ENCODE results near the gene SRGAP1. TPM values are rescaled to one million over a fixed set of nuclear protein-coding genes. Genes with fewer than 3 reads are reported as not detected.

SRGAP1 gene
- total and polyA plus RNA-seq, 2 of the 4 experiments (the other 2 are of a cell fraction), result 10.0 to 10.2 TPM

DNA sequence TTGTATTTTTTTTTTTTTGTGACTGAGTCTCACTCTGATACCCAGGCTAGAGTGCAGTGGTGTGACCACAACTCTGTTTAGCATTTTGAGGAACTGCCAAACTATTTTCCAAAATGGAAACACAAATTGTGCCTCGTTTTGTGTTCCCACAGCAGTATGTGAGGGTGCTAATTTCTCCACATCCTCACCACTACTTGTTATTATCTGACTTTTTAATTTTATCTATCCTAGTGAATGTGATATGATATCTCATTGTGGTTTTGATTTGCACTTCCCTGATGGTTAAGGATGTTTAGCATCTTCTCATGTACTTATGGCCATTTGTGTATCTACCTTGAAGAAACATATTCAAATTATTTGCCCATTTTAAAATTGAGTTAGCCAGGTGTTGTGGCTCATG is 62.4 kb downstream of the SRGAP1 start:
- Histone ChIP-seq H3K4me2 (ENCODE audit: low read depth, low read length) (no peak overlapping the region), H3K18ac (ENCODE audit: low read depth, low read length) (no peak overlapping the region), H4K8ac (ENCODE audit: low read depth in 2 of 2, low read length in 2 of 2) (no peak overlapping the region), H2BK120ac (ENCODE audit: low read depth, low read length) (no peak overlapping the region), H3K79me1 (ENCODE audit: low read depth in 1 of 2, low read length in 2 of 2) (peaks cover 8 to 62% of the 10 kb centered on the region in 2 experiments), H3K27me3 (ENCODE audit: control insufficient read depth, insufficient read depth, low read length) (no peaks in the 10 kb centered on the region), H3K9ac (ENCODE audit: low read depth, low read length) (no peak overlapping the region), H2AK5ac (ENCODE audit: low read depth, low read length) (no peak overlapping the region), H3K9me1 (ENCODE audit: insufficient read depth, low read length) (peaks cover 3% of the 10 kb centered on the region; the same call in 1 of the 2 replicates), H3K23ac (ENCODE audit: low read depth, low read length) (no peak overlapping the region), H2AK9ac (replicated peaks; ENCODE audit: low read depth, low read length, poor library complexity) (no peak overlapping the region), H2BK5ac (ENCODE audit: low read depth, low read length, poor library complexity, severe bottlenecking) (no peak overlapping the region), H3K9me3 (ENCODE audit: control insufficient read depth, insufficient read depth, low read length) (no peaks in the 10 kb centered on the region), H3K14ac (replicated peaks; ENCODE audit: low read depth, low read length) (no peak overlapping the region), H3K27ac (ENCODE audit: insufficient read depth, low read length) (no peak overlapping the region), H2AFZ (replicated peaks; ENCODE audit: low read length, poor library complexity) (no peak overlapping the region), H4K5ac (ENCODE audit: low read depth, low read length) (no peak overlapping the region), H3K4me1 (ENCODE audit: control insufficient read depth, insufficient read depth, low read length) (peaks cover 2% of the 10 kb centered on the region; the same call in 1 of the 2 replicates), H2BK15ac (ENCODE audit: low read depth, low read length) (no peak overlapping the region), H3K36me3 (ENCODE audit: control insufficient read depth, insufficient read depth, low read length) (no peaks in the 10 kb centered on the region; the same call in 1 of the 2 replicates), H4K20me1 (ENCODE audit: insufficient read depth, low read length) (peaks cover 49% of the 10 kb centered on the region), H3K56ac (ENCODE audit: extremely low read depth, insufficient read depth, low read length) (no peak overlapping the region), H4K91ac (ENCODE audit: insufficient read depth, low read depth, low read length) (no peak overlapping the region), H2BK20ac (ENCODE audit: low read depth, low read length) (no peak overlapping the region), H3K4ac (ENCODE audit: low read depth, low read length) (no peak overlapping the region), H3K4me3 (ENCODE audit: insufficient read depth, low read depth, low read length) (no peak overlapping the region)
- dilution Hi-C loops (cut with HindIII; ENCODE audit: low sequenced_read_pairs, unreplicated experiment) (no loop called here), intact Hi-C loops (cut with micrococcal nuclease) (no loop called here), in situ Hi-C loops (cut with MboI; ENCODE audit: low sequenced_read_pairs) (no loop called here)
- no CpG with 5 or more reads among the region's 1 CpG for WGBS, 2 experiments (ENCODE audit: extremely low coverage in 2 of 2, insufficient read length in 1 of 2)
- DNase-seq (no peak), ATAC-seq (ENCODE audit: low read depth) (no peak)
- no TSS peak for BruUV-seq (replicated peaks)
- POLR2A ChIA-PET (ENCODE audit: unreplicated experiment), result no interaction called here
- TF ChIP-seq FOS (IDR thresholded peaks at IDR 0.05; ENCODE audit: low read depth, low read length) (no peak), SMC3 (IDR thresholded peaks at IDR 0.05; ENCODE audit: low read depth, low read length) (no peak), MAZ (IDR thresholded peaks at IDR 0.05; ENCODE audit: borderline replicate concordance, low read depth, low read length) (no peak)
- TF ChIP-seq, protein P1, sequence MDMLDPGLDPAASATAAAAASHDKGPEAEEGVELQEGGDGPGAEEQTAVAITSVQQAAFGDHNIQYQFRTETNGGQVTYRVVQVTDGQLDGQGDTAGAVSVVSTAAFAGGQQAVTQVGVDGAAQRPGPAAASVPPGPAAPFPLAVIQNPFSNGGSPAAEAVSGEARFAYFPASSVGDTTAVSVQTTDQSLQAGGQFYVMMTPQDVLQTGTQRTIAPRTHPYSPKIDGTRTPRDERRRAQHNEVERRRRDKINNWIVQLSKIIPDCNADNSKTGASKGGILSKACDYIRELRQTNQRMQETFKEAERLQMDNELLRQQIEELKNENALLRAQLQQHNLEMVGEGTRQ (IDR thresholded peaks at IDR 0.05; ENCODE audit: low read depth, low read length), result no peak
- CTCF ChIA-PET, result no interaction called here
